OCI-LY1 (cell line): ENCODE results near the gene FAM83G.

Experiments
- H2AFZ ChIP-seq: fragments of 200-600 bp; sonication (generic), shearing (Covaris generic); 2 replicates; pipeline ENCODE4 v1.6.0; 2014; ENCODE audit warnings: antibody characterized with exemption, mild to moderate bottlenecking, low read length
- H3F3A ChIP-seq: fragments of 200-600 bp; sonication (generic), shearing (Covaris generic); 2 replicates; pipeline ENCODE4 v1.6.0; 2014; ENCODE audit warnings: mild to moderate bottlenecking, antibody characterized with exemption, low read length, moderate library complexity; ENCODE audit not compliant: insufficient read depth
- H3K27ac ChIP-seq: fragments of 200-600 bp; sonication (generic); 2 replicates; pipeline ENCODE4 v1.5.1; 2014; ENCODE audit warnings: low read length, mixed run types, mild to moderate bottlenecking, low read depth; ENCODE audit not compliant: poor library complexity, severe bottlenecking
- H3K27me3 ChIP-seq: fragments of 200-600 bp; sonication (generic); 2 replicates; pipeline ENCODE4 v1.6.0; 2014; ENCODE audit warnings: antibody characterized with exemption, mild to moderate bottlenecking, low read length, moderate library complexity; ENCODE audit not compliant: insufficient read depth
- H3K36me3 ChIP-seq: fragments of 200-600 bp; sonication (generic); 2 replicates; pipeline ENCODE4 v1.6.1; 2014; ENCODE audit warnings: mild to moderate bottlenecking, antibody characterized with exemption, low read length, moderate library complexity, mixed read lengths; ENCODE audit not compliant: insufficient read depth
- H3K4me1 ChIP-seq: fragments of 200-600 bp; sonication (generic); 2 replicates; pipeline ENCODE4 v1.5.1; 2014; ENCODE audit warnings: mild to moderate bottlenecking, low read length, moderate library complexity; ENCODE audit not compliant: insufficient read depth, severe bottlenecking
- H3K4me2 ChIP-seq: fragments of 200-600 bp; sonication (generic), shearing (Covaris generic); 2 replicates; pipeline ENCODE4 v1.6.1; 2014; ENCODE audit warnings: low read length
- H3K4me3 ChIP-seq: fragments of 200-600 bp; sonication (generic); 2 replicates; pipeline ENCODE4 v1.5.1; 2014; ENCODE audit warnings: low read length, low read depth, mild to moderate bottlenecking, mixed read lengths; ENCODE audit not compliant: poor library complexity, severe bottlenecking
- H3K79me2 ChIP-seq: fragments of 200-600 bp; shearing (Covaris generic); 2 replicates; pipeline ENCODE4 v1.6.1; 2016; ENCODE audit warnings: mixed run types, low read length, mixed read lengths; ENCODE audit not compliant: insufficient read depth
- H3K9ac ChIP-seq: fragments of 200-600 bp; sonication (generic), shearing (Covaris generic); 2 replicates; pipeline ENCODE4 v1.6.1; 2014; ENCODE audit warnings: mild to moderate bottlenecking, low read length, mixed read lengths
- H3K9me2 ChIP-seq: fragments of 200-600 bp; sonication (generic), shearing (Covaris generic); 2 replicates; pipeline ENCODE4 v1.6.1; 2014; ENCODE audit warnings: low read depth, mild to moderate bottlenecking, low read length, mixed read lengths
- H3K9me3 ChIP-seq: fragments of 200-600 bp; shearing (Covaris generic); 2 replicates; pipeline ENCODE4 v1.6.1; 2014; ENCODE audit warnings: low read length, mixed read lengths
- H4K20me1 ChIP-seq: fragments of 200-600 bp; sonication (generic), shearing (Covaris generic); 2 replicates; pipeline ENCODE4 v1.6.0; 2016; ENCODE audit warnings: mild to moderate bottlenecking, low read length; ENCODE audit not compliant: insufficient read depth
- CTCF ChIP-seq: fragments of 200-600 bp; sonication (generic), shearing (Covaris generic); IDR thresholded peaks from 2 replicates; pipeline ENCODE4 v1.5.1; 2017; ENCODE audit warnings: mild to moderate bottlenecking, antibody characterized with exemption, low read length, moderate library complexity, mixed read lengths
- EZH2 ChIP-seq: fragments of 200-600 bp; sonication (generic), shearing (Covaris generic); IDR thresholded peaks from 2 replicates; pipeline ENCODE4 v1.8.0; 2017; ENCODE audit warnings: borderline replicate concordance, mixed run types, mild to moderate bottlenecking, antibody characterized with exemption, low read length, moderate library complexity, mixed read lengths

FAM83G gene

GRCh38 chr17:18950346-18950745, 54.2 kb downstream of the FAM83G start:
- TF ChIP-seq CTCF (no peak), EZH2 (no peak)
- Histone ChIP-seq H3K4me1 (no peaks in the 10 kb centered on the region), H3K79me2 (no peaks in the 10 kb centered on the region), H3K9me3 (no peaks in the 10 kb centered on the region), H3K9me2 (no peaks in the 10 kb centered on the region), H3K4me2 (no peak overlapping the region), H2AFZ (no peak overlapping the region), H3K27me3 (no peaks in the 10 kb centered on the region; the same call in 1 of the 2 replicates), H3K9ac (no peak overlapping the region), H4K20me1 (no peaks in the 10 kb centered on the region), H3K4me3 (no peak overlapping the region), H3K36me3 (no peaks in the 10 kb centered on the region), H3F3A (no peaks in the 10 kb centered on the region), H3K27ac (no peak overlapping the region)

- no peak for TF ChIP-seq EZH2
- no peak for TF ChIP-seq CTCF
- no peak overlapping the region for H2AFZ ChIP-seq
- H3K4me1 ChIP-seq, result peaks cover 8% of the 10 kb centered on the region
These were observed 55.0 kb downstream of the FAM83G start for GRCh38 chr17:18949566-18949965.

GRCh38 chr17:18948476-18949006, 56.0 kb downstream of the FAM83G start:
- no peak overlapping the region for H2AFZ ChIP-seq
- H3K4me2 ChIP-seq, result no peak overlapping the region
- peaks cover 16% of the 10 kb centered on the region for H3K4me1 ChIP-seq
- no peak for TF ChIP-seq CTCF
- TF ChIP-seq EZH2, result no peak
- H3F3A ChIP-seq, result no peaks in the 10 kb centered on the region
- no peaks in the 10 kb centered on the region for H4K20me1 ChIP-seq
- H3K9ac ChIP-seq, result no peak overlapping the region
- H3K4me3 ChIP-seq, result no peak overlapping the region
- no peaks in the 10 kb centered on the region for H3K79me2 ChIP-seq
- H3K9me2 ChIP-seq, result no peaks in the 10 kb centered on the region
- H3K27me3 ChIP-seq, result no peaks in the 10 kb centered on the region; the same call in 1 of the 2 replicates
- no peaks in the 10 kb centered on the region for H3K36me3 ChIP-seq
- no peak overlapping the region for H3K27ac ChIP-seq
- no peaks in the 10 kb centered on the region for H3K9me3 ChIP-seq

More at GRCh38 chr17:18949566-18949965, 55.0 kb downstream of the FAM83G start:
- Histone ChIP-seq H4K20me1 (no peaks in the 10 kb centered on the region), H3K9me3 (no peaks in the 10 kb centered on the region), H3K4me2 (no peak overlapping the region), H3K9me2 (no peaks in the 10 kb centered on the region), H3K36me3 (no peaks in the 10 kb centered on the region), H3K4me3 (no peak overlapping the region), H3K27ac (no peak overlapping the region), H3K27me3 (no peaks in the 10 kb centered on the region; the same call in 1 of the 2 replicates), H3F3A (no peaks in the 10 kb centered on the region), H3K9ac (no peak overlapping the region), H3K79me2 (no peaks in the 10 kb centered on the region)
